Ishikawa (cell line): Measurements from ENCODE around the gene NHEJ1.

Source experiments
- CEBPB ChIP-seq: IDR thresholded peaks from 2 replicates; pipeline ENCODE4 v1.6.1; 2012
- CREB1 ChIP-seq: IDR thresholded peaks from 2 replicates; pipeline ENCODE4 v1.6.1; 2012; ENCODE audit warnings: low read depth
- EGR1 ChIP-seq: IDR thresholded peaks from 2 replicates; pipeline ENCODE4 v1.6.1; 2012
- EP300 ChIP-seq: IDR thresholded peaks from 2 replicates; pipeline ENCODE4 v1.6.1; 2012; ENCODE audit warnings: borderline replicate concordance
- FOXM1 ChIP-seq: IDR thresholded peaks from 2 replicates; pipeline ENCODE4 v1.6.1; 2012; ENCODE audit warnings: low read depth, borderline replicate concordance
- MAX ChIP-seq: IDR thresholded peaks from 2 replicates; pipeline ENCODE4 v1.6.1; 2012
- NFIC ChIP-seq: IDR thresholded peaks from 2 replicates; pipeline ENCODE4 v1.6.1; 2012
- RAD21 ChIP-seq: IDR thresholded peaks from 2 replicates; pipeline ENCODE4 v1.6.1; 2012; ENCODE audit warnings: low read depth
- TAF1 ChIP-seq: IDR thresholded peaks from 2 replicates; pipeline ENCODE4 v1.6.1; 2012; ENCODE audit warnings: low read depth, mild to moderate bottlenecking
- TCF12 ChIP-seq: IDR thresholded peaks from 2 replicates; pipeline ENCODE4 v1.6.1; 2012; ENCODE audit warnings: low read depth
- TEAD4 ChIP-seq: IDR thresholded peaks from 2 replicates; pipeline ENCODE4 v1.6.1; 2012
- USF1 ChIP-seq: IDR thresholded peaks from 2 replicates; pipeline ENCODE4 v1.6.1; 2012
- YY1 ChIP-seq: IDR thresholded peaks from 2 replicates; pipeline ENCODE4 v1.6.1; 2012; ENCODE audit warnings: low read depth
- ZBTB7A ChIP-seq: IDR thresholded peaks from 2 replicates; pipeline ENCODE4 v1.6.1; 2012; ENCODE audit warnings: low read depth
- TF ChIP-seq, protein P1 (sequence below): IDR thresholded peaks from 2 replicates; pipeline ENCODE4 v1.6.1; 2012; ENCODE audit warnings: low read depth, mild to moderate bottlenecking

The NHEJ1 gene

DNA sequence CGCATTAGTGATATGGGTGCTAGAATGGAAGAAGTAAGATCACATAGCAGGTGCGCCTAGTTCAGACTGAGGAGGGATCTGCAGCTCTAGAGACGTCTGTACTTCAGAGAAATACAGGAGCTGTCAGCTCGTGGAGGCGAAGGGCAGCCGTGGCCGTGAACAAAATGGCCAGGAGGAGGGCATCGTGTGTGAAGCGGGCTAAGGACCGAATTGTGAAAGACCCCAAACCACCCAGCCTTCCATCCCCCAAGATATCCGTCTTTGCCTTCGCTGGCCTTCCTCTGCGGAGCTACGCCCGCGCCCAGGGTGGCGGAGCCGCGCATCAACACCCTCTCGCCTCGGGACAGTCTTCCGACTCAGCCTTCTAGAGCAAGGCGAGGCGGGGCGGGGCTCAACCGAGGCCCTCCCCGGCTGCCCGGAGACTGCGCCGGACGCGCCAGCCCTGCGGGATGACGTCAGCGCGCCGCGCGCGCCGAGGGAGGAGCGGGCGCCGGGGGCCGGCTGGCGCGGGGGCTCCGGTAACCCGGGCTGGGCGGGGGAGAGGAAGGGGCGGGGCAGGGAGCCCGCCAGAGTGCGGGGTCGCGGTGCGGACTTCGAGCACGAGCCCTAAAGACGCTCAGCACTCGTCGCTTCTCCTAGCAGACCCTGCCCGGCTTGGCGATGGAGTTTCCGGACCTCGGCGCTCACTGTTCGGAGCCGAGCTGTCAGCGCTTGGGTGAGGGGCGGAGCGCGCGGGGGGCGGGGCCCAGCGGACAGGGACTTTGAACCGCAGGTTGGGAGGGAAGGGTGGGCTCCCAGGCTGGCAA, 45.9 kb upstream of the NHEJ1 start, which contains the start of gene ZFAND2B:
ZFAND2B (plus strand) TSS at position 455 of the 806 bp plus-strand sequence; CDS start at position 661, 206 bp downstream.
- TF ChIP-seq YY1 (peak; percentile 16; the same call in 1 of the 2 replicates), CREB1 (peak; percentile 49; the same call in 1 of the 2 replicates), CEBPB (no peak), MAX (peak; percentile 72), TAF1 (peak; percentile 84), NFIC (no peak), RAD21 (no peak), TCF12 (peak; percentile 9; the same call in 1 of the 2 replicates), USF1 (0 out of 2 replicates have a peak, but pooled peaks have one; percentile 2)

DNA sequence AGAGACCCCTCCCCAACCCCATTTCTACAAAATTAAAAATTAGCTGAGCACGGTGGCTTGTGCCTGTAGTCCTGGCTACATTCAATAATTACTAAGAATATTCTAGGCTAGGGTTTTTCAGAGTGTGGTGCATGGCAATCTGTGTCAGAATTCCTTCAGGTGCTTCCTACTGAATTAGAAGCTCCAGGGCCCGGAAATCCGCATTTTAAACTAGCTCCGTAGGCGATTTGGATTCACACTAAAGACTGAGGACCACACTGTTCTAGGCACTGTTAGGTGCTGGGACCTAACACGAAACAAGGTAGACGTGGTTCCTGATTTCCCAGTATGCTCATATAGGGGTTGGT, 45.3 kb upstream of the NHEJ1 start:
- no peak for TF ChIP-seq EP300

DNA sequence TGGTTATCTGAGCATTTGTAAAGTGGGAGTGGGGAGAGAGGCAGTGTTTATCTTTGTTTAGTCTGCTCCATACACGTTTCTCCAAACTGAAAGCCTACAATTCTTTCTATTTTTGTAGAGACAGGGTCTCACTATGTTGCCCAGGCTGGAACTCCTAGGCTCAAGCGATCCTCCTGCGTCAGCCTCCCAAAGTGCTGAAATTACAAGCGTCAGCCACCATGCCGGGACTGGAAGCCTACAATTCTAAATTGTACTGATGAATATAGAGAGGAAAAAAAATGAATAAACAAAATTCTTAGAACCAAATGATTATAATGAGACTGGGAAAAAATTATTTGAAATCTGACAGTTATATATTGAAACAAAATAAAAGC, 44.5 kb upstream of the NHEJ1 start:
- TF ChIP-seq USF1 (no peak), TAF1 (no peak), NFIC (no peak), CEBPB (no peak), MAX (no peak), YY1 (no peak), TCF12 (no peak), ZBTB7A (no peak), RAD21 (no peak), EGR1 (no peak), FOXM1 (no peak), CREB1 (no peak)
- TF ChIP-seq, protein P1, sequence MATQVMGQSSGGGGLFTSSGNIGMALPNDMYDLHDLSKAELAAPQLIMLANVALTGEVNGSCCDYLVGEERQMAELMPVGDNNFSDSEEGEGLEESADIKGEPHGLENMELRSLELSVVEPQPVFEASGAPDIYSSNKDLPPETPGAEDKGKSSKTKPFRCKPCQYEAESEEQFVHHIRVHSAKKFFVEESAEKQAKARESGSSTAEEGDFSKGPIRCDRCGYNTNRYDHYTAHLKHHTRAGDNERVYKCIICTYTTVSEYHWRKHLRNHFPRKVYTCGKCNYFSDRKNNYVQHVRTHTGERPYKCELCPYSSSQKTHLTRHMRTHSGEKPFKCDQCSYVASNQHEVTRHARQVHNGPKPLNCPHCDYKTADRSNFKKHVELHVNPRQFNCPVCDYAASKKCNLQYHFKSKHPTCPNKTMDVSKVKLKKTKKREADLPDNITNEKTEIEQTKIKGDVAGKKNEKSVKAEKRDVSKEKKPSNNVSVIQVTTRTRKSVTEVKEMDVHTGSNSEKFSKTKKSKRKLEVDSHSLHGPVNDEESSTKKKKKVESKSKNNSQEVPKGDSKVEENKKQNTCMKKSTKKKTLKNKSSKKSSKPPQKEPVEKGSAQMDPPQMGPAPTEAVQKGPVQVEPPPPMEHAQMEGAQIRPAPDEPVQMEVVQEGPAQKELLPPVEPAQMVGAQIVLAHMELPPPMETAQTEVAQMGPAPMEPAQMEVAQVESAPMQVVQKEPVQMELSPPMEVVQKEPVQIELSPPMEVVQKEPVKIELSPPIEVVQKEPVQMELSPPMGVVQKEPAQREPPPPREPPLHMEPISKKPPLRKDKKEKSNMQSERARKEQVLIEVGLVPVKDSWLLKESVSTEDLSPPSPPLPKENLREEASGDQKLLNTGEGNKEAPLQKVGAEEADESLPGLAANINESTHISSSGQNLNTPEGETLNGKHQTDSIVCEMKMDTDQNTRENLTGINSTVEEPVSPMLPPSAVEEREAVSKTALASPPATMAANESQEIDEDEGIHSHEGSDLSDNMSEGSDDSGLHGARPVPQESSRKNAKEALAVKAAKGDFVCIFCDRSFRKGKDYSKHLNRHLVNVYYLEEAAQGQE, result no peak

DNA sequence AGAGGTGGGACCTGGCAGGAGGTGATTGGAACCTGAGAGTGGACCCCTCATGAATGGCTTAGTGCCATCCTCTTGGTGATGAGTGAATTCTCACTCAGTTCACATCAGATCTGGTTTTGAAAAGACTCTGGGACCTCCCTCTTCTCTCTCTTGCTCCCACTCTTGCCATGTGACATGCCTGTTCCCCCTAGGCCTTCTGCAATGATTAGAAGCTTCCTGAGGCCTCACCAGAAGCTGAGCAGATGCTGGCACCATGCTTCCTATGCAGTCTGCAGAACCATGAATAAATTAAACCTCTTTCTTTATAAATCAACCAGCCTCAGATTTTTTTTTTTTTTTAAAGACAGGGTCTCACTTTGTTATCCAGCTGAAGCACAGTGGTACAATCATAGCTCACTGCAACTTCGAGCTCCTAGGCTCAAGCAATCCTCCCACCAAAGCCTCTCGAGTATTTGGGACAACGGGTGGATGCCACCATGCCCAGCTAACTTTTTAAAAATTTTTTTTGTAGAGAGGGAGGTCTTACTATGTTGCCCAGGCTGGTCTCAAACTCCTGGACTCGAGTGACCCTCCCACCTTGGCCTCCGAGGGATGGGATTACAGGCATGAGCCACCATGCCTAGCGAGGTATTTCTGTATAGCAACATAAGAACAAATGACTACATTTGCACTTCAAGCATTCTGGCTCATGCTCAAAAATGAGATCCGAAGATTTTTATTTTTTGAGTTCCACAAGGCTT, 44.0 kb upstream of the NHEJ1 start:
- TF ChIP-seq CREB1, result no peak
- no peak for TF ChIP-seq ZBTB7A
- no peak for TF ChIP-seq EGR1
- TF ChIP-seq MAX, result no peak
- TF ChIP-seq CEBPB, result no peak
- no peak for TF ChIP-seq TEAD4
- TF ChIP-seq NFIC, result no peak
- TF ChIP-seq, protein P1, result no peak

- TF ChIP-seq TCF12 (no peak), TAF1 (no peak), USF1 (no peak), RAD21 (no peak), MAX (no peak), YY1 (no peak), EP300 (no peak), EGR1 (no peak), FOXM1 (no peak), CREB1 (no peak), NFIC (no peak), TEAD4 (no peak), CEBPB (no peak), ZBTB7A (no peak)
- TF ChIP-seq, protein P1, result no peak
These were observed 39.0 kb upstream of the NHEJ1 start for GRCh38 chr2:219199470-219200211.
